H1 (cell line): ENCODE data around the gene NR1I2. TPM values are rescaled to one million over a fixed set of nuclear protein-coding genes. Genes with fewer than 3 reads are reported as not detected.

Experiments used
- CTCF ChIA-PET: fragments of 300-600 bp; sonication (Branson Sonifier 250); formaldehyde crosslinking; loops from one replicate; lab custom pipeline; 2021; ENCODE audit not compliant: partially characterized antibody; lab: Charles Lee
- POLR2A ChIA-PET: fragments of 300-600 bp; sonication (Branson Sonifier 250); formaldehyde crosslinking; loops from one replicate; lab custom pipeline; 2021; ENCODE audit warnings: inconsistent platforms; ENCODE audit not compliant: partially characterized antibody; lab: Charles Lee
- DNase-seq, 2 experiments: peaks; one replicate each; pipeline versions ENCODE4 v3.0.0 to v3.0.0-alpha.2; 2010 to 2022; ENCODE audit warnings: low spot score in 2 of 2, low read depth in 1 of 2, mixed read lengths in 1 of 2
- FAIRE-seq: peaks from 2 replicates; lab custom pipeline; 2011; peaks lifted over from hg19 to GRCh38; lab: Jason Lieb, UNC
- H2AFZ ChIP-seq: 2 replicates; pipeline ENCODE4 v1.8.1; 2012; ENCODE audit warnings: low read length, inconsistent platforms
- H2AK5ac ChIP-seq: 2 replicates; pipeline ENCODE4 v1.6.1; 2013; ENCODE audit warnings: low read depth, low read length
- H2BK120ac ChIP-seq: replicated peaks from 2 replicates; pipeline ENCODE3; 2013; ENCODE audit warnings: low read depth, low read length, inconsistent platforms
- H2BK12ac ChIP-seq: 2 replicates; pipeline ENCODE4 v1.6.1; 2013; ENCODE audit warnings: low read depth, low read length
- H2BK15ac ChIP-seq: 2 replicates; pipeline ENCODE4 v1.6.1; 2013; ENCODE audit warnings: low read length
- H2BK20ac ChIP-seq: 2 replicates; pipeline ENCODE4 v1.6.1; 2013; ENCODE audit warnings: low read length
- H2BK5ac ChIP-seq: 2 replicates; pipeline ENCODE4 v1.6.1; 2013; ENCODE audit warnings: low read depth, low read length
- H3K14ac ChIP-seq: 2 replicates; pipeline ENCODE4 v1.6.1; 2013; ENCODE audit warnings: inconsistent platforms; ENCODE audit not compliant: insufficient read length
- H3K18ac ChIP-seq: 2 replicates; pipeline ENCODE4 v1.6.1; 2013; ENCODE audit warnings: low read length; ENCODE audit errors: extremely low read depth
- H3K23ac ChIP-seq: 2 replicates; pipeline ENCODE4 v1.6.1; 2013; ENCODE audit warnings: inconsistent platforms; ENCODE audit not compliant: insufficient read length
- H3K23me2 ChIP-seq: 2 replicates; pipeline ENCODE4 v1.6.1; 2013; ENCODE audit warnings: low read depth, low read length
- H3K27ac ChIP-seq: 2 replicates; pipeline ENCODE4 v1.6.1; 2011; ENCODE audit warnings: low read depth, low read length, inconsistent platforms
- H3K27me3 ChIP-seq, 4 experiments: replicated peaks in 1 of 4; 1 replicate in 1 of 4; 2 replicates in 3 of 4; pipeline versions ENCODE4 v1.6.1 to v1.8.1; 2011 to 2013; ENCODE audit warnings: low read length in 3 of 4, mild to moderate bottlenecking in 3 of 4, inconsistent platforms in 2 of 4, mixed read lengths in 2 of 4, moderate library complexity in 1 of 4; ENCODE audit not compliant: control insufficient read depth in 3 of 4, insufficient read depth in 3 of 4; ENCODE audit errors: extremely low read depth in 1 of 4
- H3K36me3 ChIP-seq, 4 experiments: 2 replicates each; pipeline versions ENCODE4 v1.6.1 to v1.8.1; 2011 to 2013; ENCODE audit warnings: mild to moderate bottlenecking in 4 of 4, low read length in 3 of 4, moderate library complexity in 2 of 4, control low read depth in 1 of 4, inconsistent platforms in 1 of 4; ENCODE audit not compliant: insufficient read depth in 4 of 4, control insufficient read depth in 2 of 4
- H3K4ac ChIP-seq: replicated peaks from 2 replicates; pipeline ENCODE3; 2013; ENCODE audit warnings: low read length, low read depth, mixed read lengths, inconsistent platforms; ENCODE audit not compliant: insufficient read length
- H3K4me1 ChIP-seq, 4 experiments: replicated peaks in 1 of 4; 1 replicate in 1 of 4; 2 replicates in 3 of 4; pipeline versions ENCODE4 v1.6.1 to v1.8.1; 2011 to 2013; ENCODE audit warnings: low read length in 3 of 4, inconsistent platforms in 2 of 4, mixed read lengths in 1 of 4; ENCODE audit not compliant: insufficient read depth in 4 of 4, control insufficient read depth in 3 of 4
- H3K4me2 ChIP-seq, 2 experiments: 2 replicates each; pipeline versions ENCODE4 v1.6.1 to v1.8.1; 2011 to 2013; ENCODE audit warnings: low read depth in 2 of 2, low read length in 2 of 2, control low read depth in 1 of 2, inconsistent platforms in 1 of 2, mild to moderate bottlenecking in 1 of 2; ENCODE audit not compliant: insufficient read depth in 1 of 2
- H3K4me3 ChIP-seq, 4 experiments: fragments of 200-600, 300-600 bp in 1 of 4; sonication (generic), shearing (Covaris generic), sonication (Bioruptor Twin) in 1 of 4; 2 replicates each; pipeline versions ENCODE4 v1.5.1 to v1.8.1; 2011 to 2016; ENCODE audit warnings: low read length in 4 of 4, low read depth in 3 of 4, control low read depth in 2 of 4, inconsistent platforms in 2 of 4, mild to moderate bottlenecking in 2 of 4, mixed read lengths in 1 of 4, moderate library complexity in 1 of 4; ENCODE audit not compliant: insufficient read depth in 2 of 4; ENCODE audit errors: extremely low read depth in 1 of 4
- H3K56ac ChIP-seq: replicated peaks from 2 replicates; pipeline ENCODE3; 2013; ENCODE audit warnings: low read depth, mild to moderate bottlenecking, mixed read lengths, low read length, inconsistent platforms; ENCODE audit not compliant: insufficient read length
- H3K79me1 ChIP-seq: 2 replicates; pipeline ENCODE4 v1.6.1; 2013; ENCODE audit warnings: low read depth, low read length, control low read depth
- H3K79me2 ChIP-seq, 2 experiments: 2 replicates each; pipeline versions ENCODE4 v1.6.1 to v1.8.1; 2012 to 2013; ENCODE audit warnings: low read length in 2 of 2, mild to moderate bottlenecking in 2 of 2, inconsistent platforms in 1 of 2; ENCODE audit not compliant: insufficient read depth in 2 of 2, control insufficient read depth in 1 of 2
- H3K9ac ChIP-seq, 4 experiments: replicated peaks in 1 of 4; 1 replicate in 1 of 4; 2 replicates in 3 of 4; pipeline versions ENCODE4 v1.6.1 to v1.8.1; 2011 to 2013; ENCODE audit warnings: low read depth in 3 of 4, low read length in 3 of 4, control low read depth in 2 of 4, mild to moderate bottlenecking in 2 of 4, moderate library complexity in 2 of 4, inconsistent platforms in 1 of 4; ENCODE audit errors: extremely low read depth in 1 of 4
- H3K9me3 ChIP-seq, 2 experiments: 2 replicates each; pipeline versions ENCODE4 v1.6.1 to v1.8.1; 2012 to 2013; ENCODE audit warnings: mild to moderate bottlenecking in 2 of 2, moderate library complexity in 2 of 2, control low read depth in 1 of 2, inconsistent platforms in 1 of 2, low read depth in 1 of 2, low read length in 1 of 2, mixed read lengths in 1 of 2; ENCODE audit not compliant: insufficient read depth in 2 of 2
- H4K20me1 ChIP-seq, 2 experiments: replicated peaks in 1 of 2; 2 replicates each; pipeline versions ENCODE3 to v1.8.1; 2011 to 2013; ENCODE audit warnings: inconsistent platforms in 2 of 2, low read length in 2 of 2, mild to moderate bottlenecking in 1 of 2; ENCODE audit not compliant: insufficient read depth in 2 of 2, control insufficient read depth in 1 of 2
- H4K5ac ChIP-seq: 2 replicates; pipeline ENCODE4 v1.6.1; 2013; ENCODE audit warnings: low read length, low read depth, mixed read lengths, inconsistent platforms; ENCODE audit not compliant: insufficient read length
- H4K8ac ChIP-seq: 2 replicates; pipeline ENCODE4 v1.8.0; 2013; ENCODE audit warnings: mild to moderate bottlenecking, moderate library complexity, low read length, inconsistent platforms; ENCODE audit not compliant: insufficient read depth; ENCODE audit errors: extremely low read depth
- H4K91ac ChIP-seq: replicated peaks from 2 replicates; pipeline ENCODE3; 2013; ENCODE audit warnings: low read length, mixed read lengths, inconsistent platforms; ENCODE audit not compliant: insufficient read length
- SIX5 ChIP-seq: IDR thresholded peaks from 2 replicates; pipeline ENCODE4 v1.6.1; 2011; ENCODE audit warnings: mild to moderate bottlenecking, low read depth, low read length
- USF2 ChIP-seq: IDR thresholded peaks from 2 replicates; pipeline ENCODE4 v1.6.1; 2011; ENCODE audit warnings: low read length, improper control_type of control experiment
- WGBS, 2 experiments: shearing (Covaris generic) in 1 of 2; methylation state at CpG; one replicate each; pipeline versions ENCODE4 v1.1.6 to v1.1.7; 2013 to 2015; ENCODE audit warnings: low lambda C conversion rate in 2 of 2, mixed read lengths in 2 of 2, inconsistent platforms in 1 of 2, low coverage in 1 of 2, missing lambda C conversion rate in 1 of 2; ENCODE audit not compliant: insufficient replicate concordance in 2 of 2, insufficient coverage in 1 of 2, insufficient read length in 1 of 2; ENCODE audit errors: extremely low coverage in 1 of 2, missing lambda C conversion rate in 1 of 2; 5-methylcytosine and 5-hydroxymethylcytosine counted together
- polyA plus RNA-seq, 7 experiments: library from polyadenylated mRNA; depleted of rRNA in 3 of 7; stranded (reverse) in 5 of 7; unstranded in 2 of 7; fragments of >200 nt in 5 of 7; fragments of 200-250 nt in 2 of 7; gene quantifications; 1 replicate in 5 of 7; 2 replicates in 1 of 7; 4 replicates in 1 of 7; pipeline versions ENCODE4 v1.2.1 to v1.2.3, GENCODE V29; 2011 to 2013; ENCODE audit warnings: missing spikeins in 2 of 7, mixed read lengths in 2 of 7
- total RNA-seq: library from RNA; stranded (reverse); fragmentation: NEBNext Ultra II Directional; extraction: Animal tissue kit (Norgen Biotek cat#: 25700); gene quantifications from 2 replicates; pipeline ENCODE4 v1.2.1, GENCODE V29; 2021

Gene NR1I2
- total and polyA plus RNA-seq, 2 of the 8 experiments (the other 6 are each of a cell fraction or from before 2014, with no cell fraction given): 0.28 to 1.8 TPM

DNA sequence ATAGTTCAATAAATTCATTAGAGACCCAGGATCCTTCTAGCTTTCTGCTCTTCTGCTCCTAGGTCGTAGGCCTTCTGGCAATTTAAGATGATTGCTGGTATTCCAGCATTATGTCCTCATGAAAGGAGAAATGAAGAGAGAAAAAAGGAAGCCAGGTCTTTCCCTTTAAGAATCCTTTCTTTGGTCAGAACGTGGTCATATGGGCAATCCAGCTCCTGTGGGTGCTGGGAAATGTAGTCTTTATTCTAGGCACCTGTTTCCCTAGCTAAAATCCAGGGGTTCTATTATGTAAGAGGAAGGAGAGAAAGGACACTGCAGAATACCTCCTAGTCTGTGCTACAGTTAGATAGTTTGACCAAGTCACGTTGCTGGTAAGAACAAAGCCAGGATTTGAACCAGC is 35.5 kb upstream of the NR1I2 start:
- WGBS, 2 experiments: 71% methylated on average over 3 of the region's 3 CpGs; no CpG with 5 or more reads in 1 of the 2 experiments
- no peak overlapping the region for H2AFZ ChIP-seq
- CTCF ChIA-PET: interaction anchor here (1.0 to 1.2 kb wide), 3 partner anchors 14 to 57 kb away, joined by 3 read pairs; no protein-coding TSS in a partner anchor
- peak; percentile 56 for TF ChIP-seq USF2
- TF ChIP-seq SIX5: peak; percentile 38; the same call in 1 of the 2 replicates

More for the DNA sequence above, 35.5 kb upstream of the NR1I2 start:
- Histone ChIP-seq H3K79me2 (no peaks in the 10 kb centered on the region), H3K4ac (no peak overlapping the region), H3K14ac (no peak overlapping the region), H2BK120ac (no peak overlapping the region), H3K27ac (no peak overlapping the region), H3K56ac (no peak overlapping the region), H4K91ac (no peak overlapping the region), H3K23me2 (no peaks in the 10 kb centered on the region), H3K4me2 (no peak overlapping the region), H3K23ac (no peak overlapping the region), H3K4me1 (no peaks in the 10 kb centered on the region), H3K27me3 (no peaks in the 10 kb centered on the region), H3K9ac (no peak overlapping the region), H2AK5ac (no peak overlapping the region), H3K9me3 (no peaks in the 10 kb centered on the region), H3K4me3 (no peak overlapping the region), H2BK12ac (no peak overlapping the region), H4K5ac (no peak overlapping the region), H2BK5ac (no peak overlapping the region), H2BK15ac (no peak overlapping the region), H3K18ac (no peak overlapping the region), H4K20me1 (no peaks in the 10 kb centered on the region), H3K36me3 (no peaks in the 10 kb centered on the region), H4K8ac (no peak overlapping the region), H3K79me1 (no peaks in the 10 kb centered on the region), H2BK20ac (no peak overlapping the region)
- FAIRE-seq: no peak
- POLR2A ChIA-PET: interaction anchor here (1.7 kb wide), 1 partner anchor 41 kb away, joined by 4 read pairs; no protein-coding TSS in a partner anchor
- DNase-seq: no peak
